DMS 273 (cell line): ENCODE measurements around the gene LRSAM1.
"Not testable (repeated sequence)": the region's sequence is repeated elsewhere in the genome, so short reads cannot be mapped to it uniquely, and the experiment has no call there.

ENCODE experiments used
- DNase-seq: peaks from one replicate; lab custom pipeline; 2025; ENCODE audit not compliant: unreplicated experiment; lab: John Stamatoyannopoulos, UW

Gene LRSAM1

GRCh38 chr9:127455324-127455992 is 4.1 kb downstream of the LRSAM1 start:
- peak; percentile 39 for DNase-seq

GRCh38 chr9:127457191-127457878 is 6.0 kb downstream of the LRSAM1 start:
- DNase-seq = no peak

GRCh38 chr9:127458921-127459320 is 7.6 kb downstream of the LRSAM1 start:
- DNase-seq = no peak

GRCh38 chr9:127463382-127463781 is 12.1 kb downstream of the LRSAM1 start:
- no peak for DNase-seq

GRCh38 chr9:127463911-127464310 is 12.6 kb downstream of the LRSAM1 start:
- DNase-seq = no peak

GRCh38 chr9:127466407-127466917 is 15.2 kb downstream of the LRSAM1 start:
- not testable (repeated sequence) for DNase-seq

- DNase-seq = no peak
These were observed 16.3 kb downstream of the LRSAM1 start for GRCh38 chr9:127467621-127468020.

- DNase-seq = no peak
These were observed 19.4 kb downstream of the LRSAM1 start for GRCh38 chr9:127470662-127471061.

GRCh38 chr9:127473501-127473900 is 22.2 kb downstream of the LRSAM1 start:
- no peak for DNase-seq

- DNase-seq = no peak
These were observed 22.6 kb downstream of the LRSAM1 start for GRCh38 chr9:127473932-127474331.

GRCh38 chr9:127474592-127474991 is 23.3 kb downstream of the LRSAM1 start:
- no peak for DNase-seq

GRCh38 chr9:127479507-127480081 is 28.3 kb downstream of the LRSAM1 start:
- no peak for DNase-seq

GRCh38 chr9:127482662-127483061 is 31.4 kb downstream of the LRSAM1 start:
- DNase-seq = no peak

- DNase-seq = no peak
These were observed 34.7 kb downstream of the LRSAM1 start for GRCh38 chr9:127485995-127486394.

GRCh38 chr9:127488946-127489345 is 37.6 kb downstream of the LRSAM1 start:
- DNase-seq = no peak

GRCh38 chr9:127489471-127490115 is 38.3 kb downstream of the LRSAM1 start:
- no peak for DNase-seq

GRCh38 chr9:127490535-127491230 is 39.4 kb downstream of the LRSAM1 start:
- DNase-seq = no peak

- DNase-seq = peak; percentile 81
These were observed 40.2 kb downstream of the LRSAM1 start for GRCh38 chr9:127491516-127491915.

GRCh38 chr9:127492616-127493015 is 41.3 kb downstream of the LRSAM1 start:
- DNase-seq = no peak

GRCh38 chr9:127493592-127494303 is 42.4 kb downstream of the LRSAM1 start:
- peak; percentile 86 for DNase-seq
